Activated T-helper 9 cell treated with anti-CD3 and anti-CD28 coated beads, Interleukin-2, amount 50 U/mL, for 16 hours (primary cell): ENCODE results near the gene RHBDL1.
A peak's percentile ranks its signal among the peaks of the same experiment; 100 is the strongest.

ENCODE experiments used
- DNase-seq: peaks from one replicate; pipeline ENCODE4 v3.0.0-alpha.2; 2020; ENCODE audit warnings: low read depth

RHBDL1 gene

GRCh38 chr16:720447-720989 lies 45.0 kb downstream of the RHBDL1 start:
- no peak for DNase-seq

GRCh38 chr16:720990-721764 lies 45.7 kb downstream of the RHBDL1 start, which contains the start of gene ANTKMT:
Gene ANTKMT, plus strand, starts transcription at chr16:721146. Its CDS starts 129 bp downstream, at chr16:721275.
- DNase-seq = peak; percentile 54

- DNase-seq = no peak
These were observed 46.5 kb downstream of the RHBDL1 start for GRCh38 chr16:721765-722540.

- DNase-seq = no peak
These were observed 47.6 kb downstream of the RHBDL1 start for GRCh38 chr16:722835-723633.

GRCh38 chr16:723695-724094 lies 48.2 kb downstream of the RHBDL1 start:
- no peak for DNase-seq

GRCh38 chr16:724188-725040 lies 48.9 kb downstream of the RHBDL1 start:
- DNase-seq = no peak

GRCh38 chr16:725041-725376 lies 49.5 kb downstream of the RHBDL1 start:
- no peak for DNase-seq

- DNase-seq = no peak
These were observed 50.2 kb downstream of the RHBDL1 start for GRCh38 chr16:725463-726187.

- no peak for DNase-seq
These were observed 50.6 kb downstream of the RHBDL1 start for GRCh38 chr16:726188-726437.

GRCh38 chr16:726438-727290 lies 51.2 kb downstream of the RHBDL1 start, which contains the start of the genes CCDC78 and HAGHL:
Gene CCDC78, minus strand, starts transcription at chr16:726443. Its CDS starts 76 bp downstream, at chr16:726367.
Gene HAGHL, plus strand, starts transcription at chr16:727106. Its CDS starts 404 bp downstream, at chr16:727510.
- peak; percentile 33 for DNase-seq

- DNase-seq = no peak
These were observed 52.0 kb downstream of the RHBDL1 start for GRCh38 chr16:727291-727977.
